ENCODE data around the gene TEX11. TPM values are rescaled to one million over a fixed set of nuclear protein-coding genes. Genes with fewer than 3 reads are reported as not detected.
A peak's percentile ranks its signal among the peaks of the same experiment; 100 is the strongest.
"Not testable (repeated sequence)": the region's sequence is repeated elsewhere in the genome, so short reads cannot be mapped to it uniquely, and the experiment has no call there.

The TEX11 gene
- total and polyA plus RNA-seq, 2 experiments from 2014 or later: not detected

DNA sequence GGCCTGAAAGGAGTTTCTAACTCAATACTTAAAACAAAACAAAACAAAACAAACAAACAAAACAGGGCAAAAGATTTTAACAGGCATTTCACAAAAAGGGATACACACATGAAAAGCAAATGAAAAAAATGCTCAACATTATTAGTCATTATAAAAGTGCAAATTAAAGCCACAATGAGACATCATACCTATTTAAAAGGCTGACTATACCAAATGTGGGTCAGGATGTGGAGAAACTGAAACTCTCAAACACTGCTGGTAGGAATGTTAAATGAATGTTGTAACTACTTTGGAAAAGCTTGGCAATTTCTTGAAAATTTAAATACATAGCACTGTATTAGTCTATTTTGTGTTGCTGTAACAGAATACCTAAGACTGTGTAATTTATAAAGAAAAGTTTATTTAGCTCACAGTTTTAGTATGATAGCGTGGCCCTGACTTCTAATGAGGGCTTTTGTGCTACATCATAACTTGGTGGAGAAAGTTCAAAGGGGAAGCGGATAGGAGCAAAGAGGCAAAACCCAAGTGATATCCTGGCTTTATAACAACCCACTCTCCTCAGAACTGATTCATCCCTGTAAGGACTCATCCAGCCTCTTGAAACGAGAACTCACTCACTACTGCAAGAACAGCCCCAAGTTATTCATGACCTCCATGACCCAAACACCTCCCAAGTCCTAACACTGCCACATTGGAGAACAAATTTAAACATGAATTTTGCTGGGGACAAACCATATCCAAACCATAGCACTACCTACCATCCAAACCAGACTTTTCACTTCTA is 214.0 kb downstream of the TEX11 start:
- no peaks in the 10 kb centered on the region for H3K9me3 ChIP-seq (ENCODE audit: low read depth)
- in situ Hi-C loops (cut with MboI): no loop called here
- H3K9ac ChIP-seq: no peak overlapping the region
- H3K27me3 ChIP-seq (replicated peaks; ENCODE audit: insufficient read depth): no peaks in the 10 kb centered on the region
- 27 to 33% methylated on average over 3 of the region's 3 CpGs for WGBS, 2 experiments (ENCODE audit: low coverage in 1 of 2, low lambda C conversion rate in 2 of 2, missing lambda C conversion rate in 2 of 2)
- DNase-seq: peak; percentile 0
- H3K27ac ChIP-seq: no peak overlapping the region
- H3K4me3 ChIP-seq: no peak overlapping the region
- H3K9me2 ChIP-seq (ENCODE audit: insufficient read depth): no peaks in the 10 kb centered on the region
- H3K4me2 ChIP-seq (ENCODE audit: unreplicated experiment): no peak overlapping the region
- H3K4me1 ChIP-seq (ENCODE audit: insufficient read depth): no peaks in the 10 kb centered on the region
- H3K79me2 ChIP-seq (ENCODE audit: insufficient read depth): no peaks in the 10 kb centered on the region
- H3F3A ChIP-seq (ENCODE audit: insufficient read depth): no peaks in the 10 kb centered on the region
- TF ChIP-seq EZH2 (IDR thresholded peaks at IDR 0.05; ENCODE audit: insufficient read depth, poor library complexity, severe bottlenecking) (no peak), EZH2phosphoT487 (IDR thresholded peaks at IDR 0.05; ENCODE audit: insufficient read depth, low read depth) (no peak)
- H3K36me3 ChIP-seq (ENCODE audit: low read depth): no peaks in the 10 kb centered on the region
- no peak overlapping the region for H2AFZ ChIP-seq
- no peaks in the 10 kb centered on the region for H4K20me1 ChIP-seq (ENCODE audit: insufficient read depth)

- H3K9me2 ChIP-seq (ENCODE audit: insufficient read depth); H3K79me2 ChIP-seq (ENCODE audit: insufficient read depth); H3K36me3 ChIP-seq (ENCODE audit: low read depth); H3K9me3 ChIP-seq (ENCODE audit: low read depth); in situ Hi-C loops (cut with MboI); DNase-seq; H3K4me1 ChIP-seq (ENCODE audit: insufficient read depth); H3F3A ChIP-seq (ENCODE audit: insufficient read depth); H3K27ac ChIP-seq; H3K4me3 ChIP-seq; H3K9ac ChIP-seq; H3K4me2 ChIP-seq (ENCODE audit: unreplicated experiment); H3K27me3 ChIP-seq (replicated peaks; ENCODE audit: insufficient read depth); H2AFZ ChIP-seq; H4K20me1 ChIP-seq (ENCODE audit: insufficient read depth): not testable (repeated sequence)
- 89% methylated on average over 15 of the region's 33 CpGs; no CpG with 5 or more reads in 1 of the 2 experiments for WGBS, 2 experiments (ENCODE audit: low coverage in 1 of 2, low lambda C conversion rate in 2 of 2, missing lambda C conversion rate in 2 of 2)
These were observed 229.1 kb downstream of the TEX11 start for GRCh38 chrX:70679455-70679854.

GRCh38 chrX:70675284-70675683 is 233.2 kb downstream of the TEX11 start:
- Histone ChIP-seq H3K9me3 (ENCODE audit: low read depth) (no peaks in the 10 kb centered on the region), H3K9me2 (ENCODE audit: insufficient read depth) (no peaks in the 10 kb centered on the region), H3K4me2 (ENCODE audit: unreplicated experiment) (no peak overlapping the region)

GRCh38 chrX:70672326-70672725 is 236.2 kb downstream of the TEX11 start:
- 13 to 14% methylated on average over 3 of the region's 3 CpGs for WGBS, 2 experiments (ENCODE audit: low coverage in 1 of 2, low lambda C conversion rate in 2 of 2, missing lambda C conversion rate in 2 of 2)
- TF ChIP-seq EZH2 (IDR thresholded peaks at IDR 0.05; ENCODE audit: insufficient read depth, poor library complexity, severe bottlenecking) (no peak), EZH2phosphoT487 (IDR thresholded peaks at IDR 0.05; ENCODE audit: insufficient read depth, low read depth) (no peak)
- H3K27ac ChIP-seq: no peak overlapping the region
- H3K9ac ChIP-seq: no peak overlapping the region
- H3K36me3 ChIP-seq (ENCODE audit: low read depth): no peaks in the 10 kb centered on the region
- no peaks in the 10 kb centered on the region for H4K20me1 ChIP-seq (ENCODE audit: insufficient read depth)
- no peak for DNase-seq
- H3K4me2 ChIP-seq (ENCODE audit: unreplicated experiment): no peak overlapping the region
- H3K79me2 ChIP-seq (ENCODE audit: insufficient read depth): no peaks in the 10 kb centered on the region
- H3K9me2 ChIP-seq (ENCODE audit: insufficient read depth): no peaks in the 10 kb centered on the region
- H3K4me3 ChIP-seq: no peak overlapping the region
- no peak overlapping the region for H2AFZ ChIP-seq
- no peaks in the 10 kb centered on the region for H3K4me1 ChIP-seq (ENCODE audit: insufficient read depth)
- no peaks in the 10 kb centered on the region for H3K27me3 ChIP-seq (replicated peaks; ENCODE audit: insufficient read depth)
- no peaks in the 10 kb centered on the region for H3K9me3 ChIP-seq (ENCODE audit: low read depth)
- H3F3A ChIP-seq (ENCODE audit: insufficient read depth): no peaks in the 10 kb centered on the region
- in situ Hi-C loops (cut with MboI): loop anchor here (25.0 kb wide), 1 partner anchor 210 kb away; no protein-coding TSS in a partner anchor

More at GRCh38 chrX:70675284-70675683, 233.2 kb downstream of the TEX11 start:
- Histone ChIP-seq H4K20me1 (ENCODE audit: insufficient read depth) (no peaks in the 10 kb centered on the region), H3K4me3 (no peak overlapping the region), H3K36me3 (ENCODE audit: low read depth) (no peaks in the 10 kb centered on the region), H3K27me3 (replicated peaks; ENCODE audit: insufficient read depth) (no peaks in the 10 kb centered on the region), H3K27ac (no peak overlapping the region), H3K9ac (no peak overlapping the region), H3K4me1 (ENCODE audit: insufficient read depth) (no peaks in the 10 kb centered on the region), H3F3A (ENCODE audit: insufficient read depth) (no peaks in the 10 kb centered on the region), H3K79me2 (ENCODE audit: insufficient read depth) (no peaks in the 10 kb centered on the region), H2AFZ (no peak overlapping the region)
- in situ Hi-C loops (cut with MboI): no loop called here
- TF ChIP-seq EZH2phosphoT487 (IDR thresholded peaks at IDR 0.05; ENCODE audit: insufficient read depth, low read depth) (no peak), EZH2 (IDR thresholded peaks at IDR 0.05; ENCODE audit: insufficient read depth, poor library complexity, severe bottlenecking) (no peak)
- no peak for DNase-seq
- 0 to 3% methylated on average over 1 to 2 of the region's 2 CpGs for WGBS, 2 experiments (ENCODE audit: low coverage in 1 of 2, low lambda C conversion rate in 2 of 2, missing lambda C conversion rate in 2 of 2)

Data from GM23248 (cell line).